CD4-positive, alpha-beta T cell treated with Interleukin-17A for 1 hour (primary cell): ENCODE results near the gene MSH4.

Source experiments
- DNase-seq: peaks from one replicate; pipeline ENCODE4 v3.0.0-alpha.2; 2020

The MSH4 gene

GRCh38 chr1:75950176-75950575 lies 153.5 kb downstream of the MSH4 start:
- DNase-seq = no peak

DNA sequence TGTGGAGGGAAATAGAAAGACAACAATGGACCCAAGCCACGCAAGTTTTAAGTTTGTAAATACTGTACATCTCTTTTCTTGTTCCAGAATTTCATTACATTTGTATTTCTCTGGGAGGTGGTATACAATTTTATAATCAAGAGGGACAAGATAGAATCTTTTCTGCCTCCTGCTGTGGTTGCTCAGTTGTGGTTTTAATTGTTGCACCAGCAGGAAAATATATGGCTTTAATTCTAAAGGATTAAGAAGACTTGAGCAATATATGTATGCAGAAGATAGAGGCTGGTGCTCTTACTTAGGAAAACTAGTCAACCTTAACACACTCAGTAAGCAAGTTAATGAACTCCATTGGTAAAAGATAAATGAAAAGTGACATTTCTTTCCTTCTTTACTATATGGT lies 155.3 kb downstream of the MSH4 start:
- no peak for DNase-seq

GRCh38 chr1:75953461-75953860 lies 156.8 kb downstream of the MSH4 start:
- DNase-seq = no peak

DNA sequence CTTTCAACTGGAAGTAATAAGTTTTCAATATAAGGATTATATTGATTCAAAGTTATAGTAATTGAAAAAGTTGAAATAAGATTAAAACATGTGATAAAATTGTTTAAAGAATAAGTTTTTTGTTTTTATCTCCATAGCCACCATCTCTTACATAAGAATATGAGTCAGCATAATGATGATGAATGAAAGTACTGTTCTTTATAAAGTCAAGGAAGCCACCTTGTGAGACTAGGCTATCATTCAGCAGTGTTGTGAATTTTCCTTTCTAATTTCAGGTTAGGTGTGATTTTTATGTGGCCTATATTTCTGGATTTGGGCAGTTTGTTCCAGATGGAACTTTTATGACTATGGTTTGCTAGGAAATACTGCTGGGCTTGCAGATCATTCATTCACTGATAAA lies 157.9 kb downstream of the MSH4 start:
- no peak for DNase-seq
